ENCODE data around the gene PDE12.

DNA sequence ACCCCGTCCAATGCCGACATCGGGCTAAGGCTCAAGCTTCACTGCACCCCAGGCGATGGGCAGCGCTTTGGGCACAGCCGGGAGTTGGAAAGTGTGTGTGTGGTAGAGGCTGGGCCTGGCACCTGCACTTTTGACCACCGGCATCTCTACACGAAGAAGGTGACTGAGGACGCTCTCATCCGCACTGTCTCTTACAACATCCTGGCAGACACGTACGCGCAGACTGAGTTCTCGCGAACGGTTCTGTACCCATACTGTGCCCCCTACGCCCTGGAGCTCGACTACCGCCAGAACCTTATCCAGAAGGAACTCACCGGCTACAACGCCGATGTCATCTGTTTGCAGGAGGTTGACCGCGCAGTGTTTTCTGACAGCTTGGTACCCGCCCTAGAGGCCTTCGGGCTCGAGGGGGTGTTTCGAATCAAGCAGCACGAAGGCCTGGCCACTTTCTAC lies 1.0 kb downstream of the PDE12 start:
- TF ChIP-seq, protein P1, sequence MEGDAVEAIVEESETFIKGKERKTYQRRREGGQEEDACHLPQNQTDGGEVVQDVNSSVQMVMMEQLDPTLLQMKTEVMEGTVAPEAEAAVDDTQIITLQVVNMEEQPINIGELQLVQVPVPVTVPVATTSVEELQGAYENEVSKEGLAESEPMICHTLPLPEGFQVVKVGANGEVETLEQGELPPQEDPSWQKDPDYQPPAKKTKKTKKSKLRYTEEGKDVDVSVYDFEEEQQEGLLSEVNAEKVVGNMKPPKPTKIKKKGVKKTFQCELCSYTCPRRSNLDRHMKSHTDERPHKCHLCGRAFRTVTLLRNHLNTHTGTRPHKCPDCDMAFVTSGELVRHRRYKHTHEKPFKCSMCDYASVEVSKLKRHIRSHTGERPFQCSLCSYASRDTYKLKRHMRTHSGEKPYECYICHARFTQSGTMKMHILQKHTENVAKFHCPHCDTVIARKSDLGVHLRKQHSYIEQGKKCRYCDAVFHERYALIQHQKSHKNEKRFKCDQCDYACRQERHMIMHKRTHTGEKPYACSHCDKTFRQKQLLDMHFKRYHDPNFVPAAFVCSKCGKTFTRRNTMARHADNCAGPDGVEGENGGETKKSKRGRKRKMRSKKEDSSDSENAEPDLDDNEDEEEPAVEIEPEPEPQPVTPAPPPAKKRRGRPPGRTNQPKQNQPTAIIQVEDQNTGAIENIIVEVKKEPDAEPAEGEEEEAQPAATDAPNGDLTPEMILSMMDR (IDR thresholded peaks at IDR 0.05; ENCODE audit: poor library complexity, severe bottlenecking): no peak
- no peak for TF ChIP-seq POLR2AphosphoS5 (IDR thresholded peaks at IDR 0.05)
- TF ChIP-seq, protein P2, sequence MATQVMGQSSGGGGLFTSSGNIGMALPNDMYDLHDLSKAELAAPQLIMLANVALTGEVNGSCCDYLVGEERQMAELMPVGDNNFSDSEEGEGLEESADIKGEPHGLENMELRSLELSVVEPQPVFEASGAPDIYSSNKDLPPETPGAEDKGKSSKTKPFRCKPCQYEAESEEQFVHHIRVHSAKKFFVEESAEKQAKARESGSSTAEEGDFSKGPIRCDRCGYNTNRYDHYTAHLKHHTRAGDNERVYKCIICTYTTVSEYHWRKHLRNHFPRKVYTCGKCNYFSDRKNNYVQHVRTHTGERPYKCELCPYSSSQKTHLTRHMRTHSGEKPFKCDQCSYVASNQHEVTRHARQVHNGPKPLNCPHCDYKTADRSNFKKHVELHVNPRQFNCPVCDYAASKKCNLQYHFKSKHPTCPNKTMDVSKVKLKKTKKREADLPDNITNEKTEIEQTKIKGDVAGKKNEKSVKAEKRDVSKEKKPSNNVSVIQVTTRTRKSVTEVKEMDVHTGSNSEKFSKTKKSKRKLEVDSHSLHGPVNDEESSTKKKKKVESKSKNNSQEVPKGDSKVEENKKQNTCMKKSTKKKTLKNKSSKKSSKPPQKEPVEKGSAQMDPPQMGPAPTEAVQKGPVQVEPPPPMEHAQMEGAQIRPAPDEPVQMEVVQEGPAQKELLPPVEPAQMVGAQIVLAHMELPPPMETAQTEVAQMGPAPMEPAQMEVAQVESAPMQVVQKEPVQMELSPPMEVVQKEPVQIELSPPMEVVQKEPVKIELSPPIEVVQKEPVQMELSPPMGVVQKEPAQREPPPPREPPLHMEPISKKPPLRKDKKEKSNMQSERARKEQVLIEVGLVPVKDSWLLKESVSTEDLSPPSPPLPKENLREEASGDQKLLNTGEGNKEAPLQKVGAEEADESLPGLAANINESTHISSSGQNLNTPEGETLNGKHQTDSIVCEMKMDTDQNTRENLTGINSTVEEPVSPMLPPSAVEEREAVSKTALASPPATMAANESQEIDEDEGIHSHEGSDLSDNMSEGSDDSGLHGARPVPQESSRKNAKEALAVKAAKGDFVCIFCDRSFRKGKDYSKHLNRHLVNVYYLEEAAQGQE (IDR thresholded peaks at IDR 0.05; ENCODE audit: borderline replicate concordance): no peak
- no peak for TF ChIP-seq EZH2 (IDR thresholded peaks at IDR 0.05; ENCODE audit: borderline replicate concordance, insufficient read depth, low read length, poor library complexity, severe bottlenecking)
- no peak for TF ChIP-seq SMC3 (conservative IDR thresholded peaks at IDR 0.05; ENCODE audit: poor library complexity)
- TF ChIP-seq TAF1 (IDR thresholded peaks at IDR 0.05; ENCODE audit: low read depth): no peak
- no peak for TF ChIP-seq EP300 (conservative IDR thresholded peaks at IDR 0.05; ENCODE audit: poor library complexity, severe bottlenecking)
